K562 (cell line): Measurements from ENCODE around the gene NOLC1. TPM values are rescaled to one million over a fixed set of nuclear protein-coding genes. Genes with fewer than 3 reads are reported as not detected.

ENCODE experiments used
- CHAMP1 ChIP-seq: fragments of 450-650 bp; IDR thresholded peaks from 2 replicates; pipeline ENCODE4 v1.6.1; 2016; ENCODE audit warnings: mild to moderate bottlenecking
- DPF2 ChIP-seq: fragments of 450-650 bp; IDR thresholded peaks from 2 replicates; pipeline ENCODE4 v1.6.1; 2016
- GABPB2 ChIP-seq: fragments of 250-450 bp; sonication (Bioruptor Pico); conservative IDR thresholded peaks from 2 replicates; pipeline ENCODE4 v1.5.1; 2021; ENCODE audit warnings: mild to moderate bottlenecking
- HOXB6 ChIP-seq: fragments of 250-450 bp; sonication (Bioruptor Pico); IDR thresholded peaks from 2 replicates; pipeline ENCODE4 v1.5.1; 2022; ENCODE audit warnings: mild to moderate bottlenecking, borderline replicate concordance
- MTA3 ChIP-seq: fragments of 450-650 bp; formaldehyde crosslinking; IDR thresholded peaks from 2 replicates; pipeline ENCODE4 v1.6.1; 2017; ENCODE audit warnings: mild to moderate bottlenecking, borderline replicate concordance
- MYNN ChIP-seq, 2 experiments: sonication (generic); formaldehyde crosslinking in 1 of 2; IDR thresholded peaks; 2 replicates each; pipeline versions ENCODE4 v1.5.0 to v1.6.1; 2016 to 2020; ENCODE audit warnings: antibody characterized with exemption in 1 of 2, missing genetic modification reagents in 1 of 2
- NCOA1 ChIP-seq: fragments of 450-650 bp; IDR thresholded peaks from 2 replicates; pipeline ENCODE4 v1.6.1; 2016; ENCODE audit warnings: low read depth
- NFIC ChIP-seq: fragments of 450-650 bp; IDR thresholded peaks from 2 replicates; pipeline ENCODE4 v1.6.1; 2017; ENCODE audit warnings: mild to moderate bottlenecking, inconsistent platforms
- SIN3A ChIP-seq, 2 experiments: fragments of 150-350 bp in 1 of 2; IDR thresholded peaks; 2 replicates each; pipeline ENCODE4 v1.6.1; 2011 to 2016; ENCODE audit warnings: borderline replicate concordance in 2 of 2, low read depth in 2 of 2, low read length in 2 of 2, mild to moderate bottlenecking in 2 of 2, moderate library complexity in 2 of 2; ENCODE audit not compliant: control insufficient read depth in 1 of 2
- STAT5A ChIP-seq: IDR thresholded peaks from 2 replicates; pipeline ENCODE4 v1.6.1; 2012; ENCODE audit warnings: low read length, inconsistent platforms, borderline replicate concordance
- TBP ChIP-seq: optimal IDR thresholded peaks from 2 replicates; pipeline ENCODE3; 2011; ENCODE audit warnings: low read depth, low read length, improper control_type of control experiment
- TRIM25 ChIP-seq: fragments of 450-650 bp; IDR thresholded peaks from 2 replicates; pipeline ENCODE4 v1.7.0; 2016; ENCODE audit warnings: borderline replicate concordance
- UBTF ChIP-seq, 2 experiments: IDR thresholded peaks; 2 replicates each; pipeline ENCODE4 v1.6.1; 2012; ENCODE audit warnings: improper control_type of control experiment in 2 of 2, low read depth in 2 of 2, low read length in 2 of 2, borderline replicate concordance in 1 of 2
- ZBTB9 ChIP-seq: fragments of 450-650 bp; formaldehyde crosslinking; IDR thresholded peaks from 2 replicates; pipeline ENCODE4 v1.4.0; 2020; ENCODE audit warnings: mild to moderate bottlenecking, moderate library complexity
- ZNF239 ChIP-seq: fragments of 250-450 bp; sonication (Bioruptor Pico); IDR thresholded peaks from 2 replicates; pipeline ENCODE4 v1.4.0; 2020; ENCODE audit warnings: mild to moderate bottlenecking
- ZNF511 ChIP-seq: sonication (generic); formaldehyde crosslinking; IDR thresholded peaks from 2 replicates; pipeline ENCODE4 v1.8.0; 2022; ENCODE audit warnings: mild to moderate bottlenecking, missing genetic modification reagents
- ZNF586 ChIP-seq: fragments of 450-650 bp; formaldehyde crosslinking; conservative IDR thresholded peaks from 2 replicates; pipeline ENCODE4 v1.4.0; 2020; ENCODE audit warnings: mild to moderate bottlenecking, moderate library complexity
- ZNF764 ChIP-seq: fragments of 250-450 bp; sonication (Bioruptor Pico); IDR thresholded peaks from 2 replicates; pipeline ENCODE4 v1.4.0; 2020; ENCODE audit warnings: low read depth, mild to moderate bottlenecking, moderate library complexity
- ZNF766 ChIP-seq: fragments of 200-800 bp; sonication (Bioruptor generic); conservative IDR thresholded peaks from 2 replicates; pipeline ENCODE4 v1.6.1; 2016; ENCODE audit warnings: missing genetic modification characterization, missing compliant biosample characterization
- polyA plus RNA-seq, 8 experiments: library from polyadenylated mRNA; depleted of rRNA in 4 of 8; stranded (reverse) in 5 of 8; unstranded in 3 of 8; fragments of >200 nt; fragmentation: Nextera tagmentation in 2 of 8; fragmentation: Illumina TruSeq in 1 of 8; extraction: Ambion mirVana in 2 of 8; extraction: Trizol in 1 of 8; gene quantifications; 2 replicates each; pipeline versions ENCODE4 v1.2.1 to v1.2.3, GENCODE V29; 2011 to 2014; ENCODE audit warnings: inconsistent platforms in 1 of 8, missing spikeins in 1 of 8
- total RNA-seq, 7 experiments: library from RNA; depleted of rRNA in 6 of 7; stranded (reverse); fragments of >200 nt in 6 of 7; fragmentation: Illumina TruSeq in 2 of 7; extraction: Trizol in 2 of 7; gene quantifications; 2 replicates each; pipeline versions ENCODE4 v1.2.1 to v1.2.3, GENCODE V29; 2011 to 2021; ENCODE audit warnings: low replicate concordance in 1 of 7

The NOLC1 gene
- total and polyA plus RNA-seq, 9 of the 15 experiments (the other 6 are each of a cell fraction or from before 2014, with no cell fraction given), result 102 to 310 (median 165) TPM

- TF ChIP-seq HOXB6 (CRISPR knock-in tag), result no peak
- TF ChIP-seq STAT5A, result no peak
- TF ChIP-seq ZNF511 (CRISPR knock-in tag), result peak; percentile 93
- TF ChIP-seq TBP, result peak; percentile 88
- TF ChIP-seq ZNF764, result no peak
- TF ChIP-seq ZNF239 (CRISPR knock-in tag), result no peak
- TF ChIP-seq ZBTB9 (CRISPR knock-in tag), result no peak
- no peak for TF ChIP-seq MYNN (IDR thresholded peaks at IDR 0.05)
- no peak for TF ChIP-seq MYNN (CRISPR knock-in tag; IDR thresholded peaks at IDR 0.05)
- no peak for TF ChIP-seq UBTF (IDR thresholded peaks at IDR 0.05; ENCODE audit: borderline replicate concordance in 1 of 2, low read depth in 2 of 2, low read length in 2 of 2)
- no peak; the same call in none of the 2 replicates for TF ChIP-seq DPF2
- TF ChIP-seq GABPB2 (CRISPR knock-in tag), result no peak
- no peak for TF ChIP-seq ZNF766 (CRISPR knock-in tag)
- 0 out of 2 replicates have a peak, but pooled peaks have one; percentile 16 for TF ChIP-seq MTA3
- peak; percentile 63 to 68; a peak in 3 of 4 replicates for TF ChIP-seq SIN3A (IDR thresholded peaks at IDR 0.05; ENCODE audit: borderline replicate concordance in 2 of 2, control insufficient read depth in 1 of 2, low read depth in 2 of 2, low read length in 2 of 2)
- TF ChIP-seq NCOA1, result no peak
- TF ChIP-seq CHAMP1, result no peak
- no peak for TF ChIP-seq ZNF586
- TF ChIP-seq TRIM25, result no peak
- TF ChIP-seq NFIC, result 0 out of 2 replicates have a peak, but pooled peaks have one; percentile 17
Observed at GRCh38 chr10:102151774-102152544, at the start of gene NOLC1 (continued).
